Spleen (tissue), 11 donors: ENCODE results near the gene ANXA5. TPM values are rescaled to one million over a fixed set of nuclear protein-coding genes. Genes with fewer than 3 reads are reported as not detected.

Experiments used
- DNase-seq: peaks from one replicate; pipeline ENCODE4 v3.0.0-alpha.2; 2020
- H3K27ac ChIP-seq, 8 donors: fragments of 200-600 bp; sonication (generic) in 7 of 8; 1 replicate in 4 of 8; 2 replicates in 4 of 8; pipeline versions ENCODE4 v1.5.0 to v1.8.0; 2016 to 2021; ENCODE audit warnings: inconsistent platforms in 4 of 8, mild to moderate bottlenecking in 4 of 8, moderate library complexity in 1 of 8
- H3K27me3 ChIP-seq, 7 donors: fragments of 200-600 bp; sonication (generic) in 6 of 7; replicated peaks in 1 of 7; 1 replicate in 4 of 7; 2 replicates in 3 of 7; pipeline versions ENCODE4 v1.5.0 to v1.8.0; 2016 to 2021; ENCODE audit warnings: inconsistent platforms in 3 of 7, mild to moderate bottlenecking in 1 of 7
- H3K36me3 ChIP-seq, 6 donors: fragments of 200-600 bp; sonication (generic) in 5 of 6; 1 replicate in 4 of 6; 2 replicates in 2 of 6; pipeline versions ENCODE4 v1.5.0 to v1.8.0; 2016 to 2021; ENCODE audit warnings: inconsistent platforms in 2 of 6
- H3K4me1 ChIP-seq, 6 donors: fragments of 200-600 bp; sonication (generic) in 5 of 6; 1 replicate in 3 of 6; 2 replicates in 3 of 6; pipeline versions ENCODE4 v1.5.0 to v1.8.0; 2016 to 2021; ENCODE audit warnings: inconsistent platforms in 3 of 6
- H3K4me3 ChIP-seq, 8 donors: fragments of 200-600 bp; sonication (generic) in 7 of 8; 1 replicate in 4 of 8; 2 replicates in 4 of 8; pipeline versions ENCODE4 v1.5.0 to v1.8.0; 2016 to 2021; ENCODE audit warnings: inconsistent platforms in 4 of 8, mild to moderate bottlenecking in 4 of 8, moderate library complexity in 2 of 8
- H3K9me3 ChIP-seq, 8 donors: fragments of 200-600 bp; sonication (generic) in 7 of 8; 1 replicate in 4 of 8; 2 replicates in 4 of 8; pipeline versions ENCODE4 v1.5.0 to v1.8.0; 2016 to 2021; ENCODE audit warnings: inconsistent platforms in 4 of 8
- POLR2A ChIP-seq, 3 donors: fragments of 450-650 bp; IDR thresholded peaks; one replicate each; pipeline ENCODE4 v1.5.1; 2017; ENCODE audit warnings: antibody characterized with exemption in 3 of 3, mild to moderate bottlenecking in 1 of 3
- POLR2AphosphoS5 ChIP-seq, 3 donors: sonication (generic); formaldehyde crosslinking; IDR thresholded peaks; one replicate each; pipeline ENCODE4 v1.5.1; 2017; ENCODE audit warnings: antibody characterized with exemption in 3 of 3
- WGBS, 5 donors: extraction: QIAGEN DNeasy Blood & Tissue Kit in 3 of 5; methylation state at CpG; one replicate each; pipeline versions ENCODE4 v1.1.5 to v1.1.7; 2013 to 2018; 5-methylcytosine and 5-hydroxymethylcytosine counted together
- intact Hi-C: fragments of 100-400 bp; cut with DNase I; formaldehyde crosslinking; loops from one replicate; pipeline ENCODE4 v1.15.0; 2023; ENCODE audit warnings: low total_unique reads
- polyA plus RNA-seq, 3 donors: library from polyadenylated mRNA; stranded (reverse); fragments of 200-250 nt; gene quantifications; one replicate each; pipeline ENCODE4 v1.2.1, GENCODE V29; 2013
- total RNA-seq, 7 donors: library from RNA; depleted of rRNA in 3 of 7; stranded (reverse); fragments of >200 nt in 3 of 7; fragmentation: NEBNext Ultra II Directional in 4 of 7; extraction: Animal tissue kit (Norgen Biotek cat#: 25700) in 4 of 7; gene quantifications; one replicate each; pipeline versions ENCODE4 v1.1.0 to v1.2.1, GENCODE V29; 2016 to 2021
- TF ChIP-seq, protein P1 (sequence below), 11 experiments: fragments of 200-600 bp in 7 of 11; fragments of 450-650 bp in 4 of 11; sonication (generic) in 4 of 11; IDR thresholded peaks in 8 of 11; conservative IDR thresholded peaks in 3 of 11; 1 replicate in 7 of 11; 2 replicates in 4 of 11; pipeline versions ENCODE4 v1.4.0 to v1.8.0; 2016 to 2021; ENCODE audit warnings: antibody characterized with exemption in 11 of 11, inconsistent platforms in 4 of 11, mild to moderate bottlenecking in 1 of 11
- donor health status: healthy with polysubstance abuse.
- donor health status: DM: no; HTN: no; CAD: no; lungs with moderate emphysema.
- donor health status: DM: no; HTN: no; CAD: no.
- donor health status: Bipolar disorder and iron deficiency.
- donor health status: healthy.
- donor health status: DM: no; HTN: no; CAD: no.
- donor health status: DM: yes; HTN: yes; CAD: no.

Gene ANXA5
- total and polyA plus RNA-seq, 10 donors, result 118 to 269 (median 218) TPM

DNA sequence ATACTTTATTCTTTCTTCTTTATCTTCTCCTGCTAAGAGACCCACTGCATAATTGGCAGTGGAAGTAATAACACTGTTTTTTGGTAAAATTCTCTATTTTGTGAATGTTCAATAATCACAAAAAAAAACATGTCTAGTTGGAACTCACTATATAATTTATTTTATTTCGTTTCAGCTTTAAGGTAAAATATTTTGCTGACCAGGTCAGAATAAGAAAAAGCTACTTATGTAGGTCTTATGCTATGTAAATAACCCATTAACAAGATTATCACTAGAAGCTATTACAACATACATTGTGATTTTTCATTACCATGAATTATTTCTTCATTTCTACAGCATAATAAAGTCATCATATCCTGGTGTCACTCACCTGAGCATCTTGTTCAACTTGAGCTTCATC lies 19.3 kb downstream of the ANXA5 start:
- intact Hi-C loops, result no loop called here

DNA sequence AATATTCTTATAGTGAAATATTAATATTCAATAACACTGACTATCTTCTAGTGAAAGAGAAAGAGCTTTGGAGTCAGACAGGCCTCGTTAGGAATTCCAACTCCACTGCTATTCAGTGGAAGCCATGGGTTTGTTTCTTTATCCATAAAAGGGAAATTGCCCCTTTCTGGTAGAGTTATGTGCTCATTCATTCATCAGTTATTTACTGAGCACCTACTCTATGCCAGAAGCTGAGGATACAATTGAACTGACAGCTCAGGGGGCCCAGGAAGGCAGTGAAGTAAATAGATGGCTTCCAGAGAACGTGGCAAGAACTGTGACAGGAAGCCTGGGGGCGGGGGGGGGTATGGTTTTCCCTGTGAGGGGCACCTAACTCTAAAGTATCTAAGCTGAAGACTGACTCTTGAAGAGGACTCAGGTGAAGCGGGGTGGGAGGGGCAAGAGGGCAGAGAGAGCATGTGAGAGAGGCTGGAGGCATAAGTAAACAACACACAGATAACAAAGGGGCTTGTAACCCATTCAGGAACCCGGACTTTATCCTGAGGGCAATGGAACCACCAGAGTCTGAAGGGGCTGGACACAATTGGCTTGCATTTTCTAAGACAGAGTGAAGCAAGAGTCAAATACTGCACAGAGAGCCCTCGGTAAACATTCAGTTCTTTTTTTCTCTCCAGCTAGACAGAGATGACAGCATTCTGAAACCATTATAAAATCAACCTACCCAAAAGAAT lies 20.3 kb downstream of the ANXA5 start:
- no peaks in the 10 kb centered on the region for H3K9me3 ChIP-seq
- no peak overlapping the region for H3K4me3 ChIP-seq
- H3K4me1 ChIP-seq, result no peaks in the 10 kb centered on the region
- H3K36me3 ChIP-seq, result peaks cover 0 to 100% (median 71%) of the 10 kb centered on the region in 6 donors
- DNase-seq, result no peak
- WGBS, 5 donors, result 78 to 87% (median 83%) methylated on average over 6 of the region's 6 CpGs
- intact Hi-C loops, result no loop called here
- TF ChIP-seq POLR2AphosphoS5 (IDR thresholded peaks at IDR 0.05) (no peak), POLR2A (IDR thresholded peaks at IDR 0.05) (no peak)
- TF ChIP-seq, protein P1, sequence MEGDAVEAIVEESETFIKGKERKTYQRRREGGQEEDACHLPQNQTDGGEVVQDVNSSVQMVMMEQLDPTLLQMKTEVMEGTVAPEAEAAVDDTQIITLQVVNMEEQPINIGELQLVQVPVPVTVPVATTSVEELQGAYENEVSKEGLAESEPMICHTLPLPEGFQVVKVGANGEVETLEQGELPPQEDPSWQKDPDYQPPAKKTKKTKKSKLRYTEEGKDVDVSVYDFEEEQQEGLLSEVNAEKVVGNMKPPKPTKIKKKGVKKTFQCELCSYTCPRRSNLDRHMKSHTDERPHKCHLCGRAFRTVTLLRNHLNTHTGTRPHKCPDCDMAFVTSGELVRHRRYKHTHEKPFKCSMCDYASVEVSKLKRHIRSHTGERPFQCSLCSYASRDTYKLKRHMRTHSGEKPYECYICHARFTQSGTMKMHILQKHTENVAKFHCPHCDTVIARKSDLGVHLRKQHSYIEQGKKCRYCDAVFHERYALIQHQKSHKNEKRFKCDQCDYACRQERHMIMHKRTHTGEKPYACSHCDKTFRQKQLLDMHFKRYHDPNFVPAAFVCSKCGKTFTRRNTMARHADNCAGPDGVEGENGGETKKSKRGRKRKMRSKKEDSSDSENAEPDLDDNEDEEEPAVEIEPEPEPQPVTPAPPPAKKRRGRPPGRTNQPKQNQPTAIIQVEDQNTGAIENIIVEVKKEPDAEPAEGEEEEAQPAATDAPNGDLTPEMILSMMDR (IDR thresholded peaks at IDR 0.05 in 8 of 11, conservative IDR thresholded peaks at IDR 0.05 in 3 of 11), result no peak
- H3K27me3 ChIP-seq, result no peaks in the 10 kb centered on the region
- H3K27ac ChIP-seq, result no peak overlapping the region

More for the DNA sequence above, 19.3 kb downstream of the ANXA5 start:
- WGBS, 5 donors, result 90 to 94% (median 92%) methylated on average over 1 of the region's 1 CpG
- H3K9me3 ChIP-seq, result no peaks in the 10 kb centered on the region
- DNase-seq, result no peak
- H3K36me3 ChIP-seq, result peaks cover 0 to 100% (median 71%) of the 10 kb centered on the region in 6 donors
- no peaks in the 10 kb centered on the region for H3K27me3 ChIP-seq
- no peak overlapping the region for H3K4me3 ChIP-seq
- TF ChIP-seq POLR2AphosphoS5 (IDR thresholded peaks at IDR 0.05) (no peak), POLR2A (IDR thresholded peaks at IDR 0.05) (no peak)
- TF ChIP-seq, protein P1 (IDR thresholded peaks at IDR 0.05 in 8 of 11, conservative IDR thresholded peaks at IDR 0.05 in 3 of 11), result no peak
- no peaks in the 10 kb centered on the region for H3K4me1 ChIP-seq
- H3K27ac ChIP-seq, result no peak overlapping the region

DNA sequence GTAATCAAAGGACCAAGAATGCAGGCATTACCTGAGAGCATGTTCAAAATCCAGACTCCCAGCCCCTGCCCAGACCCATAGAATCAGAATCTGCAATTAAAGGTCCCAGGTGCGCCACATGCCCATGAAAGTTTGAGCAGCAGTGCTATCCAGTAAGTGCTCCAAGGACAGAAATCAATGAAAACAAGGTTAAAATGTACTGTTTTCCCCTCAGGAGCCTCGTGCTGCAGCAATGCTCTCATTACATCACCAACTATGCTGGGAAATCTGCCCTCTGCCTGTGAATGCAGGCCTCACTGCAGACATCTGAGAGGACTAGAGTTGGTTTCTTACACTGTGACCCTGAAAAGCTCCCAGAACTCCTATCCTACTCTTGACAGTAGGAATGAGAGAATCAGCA lies 21.1 kb downstream of the ANXA5 start:
- WGBS, 5 donors, result 75 to 86% (median 85%) methylated on average over 2 of the region's 2 CpGs
- Histone ChIP-seq H3K36me3 (peaks cover 0 to 100% (median 68%) of the 10 kb centered on the region in 6 donors), H3K9me3 (no peaks in the 10 kb centered on the region), H3K27ac (no peak overlapping the region), H3K4me1 (no peaks in the 10 kb centered on the region), H3K4me3 (no peak overlapping the region), H3K27me3 (no peaks in the 10 kb centered on the region)
- intact Hi-C loops, result no loop called here
- TF ChIP-seq POLR2A (IDR thresholded peaks at IDR 0.05) (no peak), POLR2AphosphoS5 (IDR thresholded peaks at IDR 0.05) (no peak)
- TF ChIP-seq, protein P1 (IDR thresholded peaks at IDR 0.05 in 8 of 11, conservative IDR thresholded peaks at IDR 0.05 in 3 of 11), result no peak
- no peak for DNase-seq

DNA sequence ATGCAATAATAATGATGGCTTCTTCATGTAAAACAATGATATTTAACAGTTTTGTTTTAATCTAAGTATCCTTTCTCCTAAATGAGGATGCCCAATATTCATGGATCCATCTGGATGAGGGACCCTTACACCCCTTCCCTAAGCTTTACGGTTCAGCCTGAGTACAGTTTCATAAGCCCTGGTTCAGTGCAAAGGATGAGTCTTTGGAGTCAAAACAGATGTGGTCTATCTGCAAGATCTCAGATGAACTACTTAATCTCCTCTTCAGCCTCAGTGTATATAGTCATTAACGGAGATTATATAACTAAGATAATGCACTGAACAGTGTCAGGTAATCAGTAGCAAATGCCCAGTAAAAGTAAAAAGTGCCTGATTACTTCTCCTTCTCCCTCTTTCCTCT lies 22.1 kb downstream of the ANXA5 start:
- no peak for DNase-seq
- H3K36me3 ChIP-seq, result peaks cover 0 to 100% (median 64%) of the 10 kb centered on the region in 6 donors
- 92 to 100% (median 98%) methylated on average over 2 of the region's 2 CpGs for WGBS, 5 donors
- H3K4me3 ChIP-seq, result no peak overlapping the region
- no peaks in the 10 kb centered on the region for H3K27me3 ChIP-seq
- intact Hi-C loops, result no loop called here
- H3K4me1 ChIP-seq, result no peaks in the 10 kb centered on the region
- TF ChIP-seq POLR2A (IDR thresholded peaks at IDR 0.05) (no peak), POLR2AphosphoS5 (IDR thresholded peaks at IDR 0.05) (no peak)
- TF ChIP-seq, protein P1 (IDR thresholded peaks at IDR 0.05 in 8 of 11, conservative IDR thresholded peaks at IDR 0.05 in 3 of 11), result no peak
- no peak overlapping the region for H3K27ac ChIP-seq
- no peaks in the 10 kb centered on the region for H3K9me3 ChIP-seq
